Measurements from ENCODE around the gene KIAA2012. TPM values are rescaled to one million over a fixed set of nuclear protein-coding genes. Genes with fewer than 3 reads are reported as not detected.

Gene KIAA2012
- polyA plus RNA-seq, 3 donors = not detected

DNA sequence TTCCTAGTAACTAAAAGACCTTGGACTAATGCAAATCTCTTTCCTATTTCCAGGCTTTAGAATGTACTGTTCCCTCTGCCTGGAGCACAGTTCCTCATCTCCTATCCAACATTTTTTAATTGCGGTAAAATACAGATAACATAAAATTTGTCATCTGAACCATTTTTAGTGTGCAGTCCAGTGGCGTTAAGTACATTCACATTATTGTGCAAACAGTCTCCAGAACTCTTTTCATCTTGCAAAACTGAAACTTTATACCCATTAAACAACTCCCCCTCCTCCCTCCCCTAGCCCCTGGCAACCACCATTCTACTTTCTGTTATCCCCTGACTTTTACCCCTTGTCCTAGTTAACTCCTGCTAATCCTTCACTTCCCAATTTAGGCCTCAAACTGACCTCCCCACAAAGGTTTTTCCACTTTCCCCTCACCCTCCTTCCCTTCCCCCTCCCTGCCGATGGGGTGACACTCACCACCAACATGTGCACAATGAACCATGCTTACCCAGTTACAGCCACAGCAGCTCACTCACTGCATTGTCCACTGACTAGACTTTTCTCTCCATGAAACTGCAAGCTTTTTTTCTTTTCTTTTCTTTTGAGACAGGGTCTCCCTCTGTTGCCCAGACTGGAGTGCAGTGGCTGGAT, 54.8 kb downstream of the KIAA2012 start:
- H3K27me3 Mint-ChIP-seq (ENCODE audit: low read depth in 3 of 3) = peaks cover 0 to 5% (median 3%) of the 10 kb centered on the region in 3 donors
- H3K4me1 ChIP-seq (ENCODE audit: control insufficient read depth in 1 of 2, insufficient read depth in 2 of 2, low read length in 2 of 2) = no peaks in the 10 kb centered on the region
- DNase-seq = no peak

DNA sequence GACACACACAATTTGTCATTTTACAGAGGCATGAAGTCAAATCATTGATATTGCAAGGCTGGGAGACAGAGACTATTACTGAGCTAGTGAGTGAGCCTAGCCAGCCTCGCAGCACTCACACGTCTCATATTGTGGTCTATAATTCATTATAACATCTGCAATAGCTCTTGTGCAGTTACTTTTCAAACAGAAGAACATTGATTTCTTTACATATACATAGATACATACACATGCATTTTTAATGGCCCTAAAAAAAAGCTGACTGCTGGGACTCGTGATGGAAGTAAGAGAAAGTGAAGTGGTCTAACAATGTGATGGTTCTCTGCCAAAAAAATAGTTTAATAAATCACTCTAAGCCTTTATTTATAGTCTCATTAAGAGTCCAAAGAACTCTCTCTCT, 56.8 kb downstream of the KIAA2012 start:
- DNase-seq = no peak
- Mint-ChIP-seq H3K36me3 (no peaks in the 10 kb centered on the region), H3K27ac (no peak overlapping the region), H3K27me3 (ENCODE audit: low read depth in 3 of 3) (peaks cover 0 to 4% (median 3%) of the 10 kb centered on the region in 3 donors), H3K4me1 (no peaks in the 10 kb centered on the region), H3K4me3 (no peak overlapping the region), H3K9me3 (no peaks in the 10 kb centered on the region)
- WGBS (ENCODE audit: insufficient coverage) = no CpG with 5 or more reads among the region's 3 CpGs
- Histone ChIP-seq H3K79me2 (ENCODE audit: insufficient read depth, low read length) (no peaks in the 10 kb centered on the region), H2AFZ (ENCODE audit: insufficient read depth, low read depth, low read length, poor library complexity, severe bottlenecking) (no peak overlapping the region), H3K9ac (ENCODE audit: insufficient read depth, low read length, poor library complexity, severe bottlenecking) (no peak overlapping the region), H3K4me2 (replicated peaks; ENCODE audit: extremely low read depth, low read length, poor library complexity, severe bottlenecking) (no peak overlapping the region), H3K27ac (ENCODE audit: low read depth in 1 of 2, low read length in 2 of 2) (no peak overlapping the region), H4K20me1 (ENCODE audit: insufficient read depth, low read length) (no peaks in the 10 kb centered on the region), H3K4me3 (replicated peaks in 1 of 3; ENCODE audit: low read depth in 2 of 3, low read length in 3 of 3) (no peak overlapping the region), H3K9me3 (replicated peaks in 1 of 2; ENCODE audit: control insufficient read depth in 1 of 2, insufficient read depth in 1 of 2, low read length in 2 of 2) (no peaks in the 10 kb centered on the region), H3K36me3 (replicated peaks in 1 of 2; ENCODE audit: control insufficient read depth in 1 of 2, insufficient read depth in 2 of 2, low read length in 2 of 2) (no peaks in the 10 kb centered on the region), H3K27me3 (ENCODE audit: control insufficient read depth in 2 of 2, insufficient read depth in 2 of 2, low read length in 2 of 2) (no peaks in the 10 kb centered on the region), H3K4me1 (ENCODE audit: control insufficient read depth in 1 of 2, insufficient read depth in 2 of 2, low read length in 2 of 2) (no peaks in the 10 kb centered on the region)
- TF ChIP-seq, protein P1, sequence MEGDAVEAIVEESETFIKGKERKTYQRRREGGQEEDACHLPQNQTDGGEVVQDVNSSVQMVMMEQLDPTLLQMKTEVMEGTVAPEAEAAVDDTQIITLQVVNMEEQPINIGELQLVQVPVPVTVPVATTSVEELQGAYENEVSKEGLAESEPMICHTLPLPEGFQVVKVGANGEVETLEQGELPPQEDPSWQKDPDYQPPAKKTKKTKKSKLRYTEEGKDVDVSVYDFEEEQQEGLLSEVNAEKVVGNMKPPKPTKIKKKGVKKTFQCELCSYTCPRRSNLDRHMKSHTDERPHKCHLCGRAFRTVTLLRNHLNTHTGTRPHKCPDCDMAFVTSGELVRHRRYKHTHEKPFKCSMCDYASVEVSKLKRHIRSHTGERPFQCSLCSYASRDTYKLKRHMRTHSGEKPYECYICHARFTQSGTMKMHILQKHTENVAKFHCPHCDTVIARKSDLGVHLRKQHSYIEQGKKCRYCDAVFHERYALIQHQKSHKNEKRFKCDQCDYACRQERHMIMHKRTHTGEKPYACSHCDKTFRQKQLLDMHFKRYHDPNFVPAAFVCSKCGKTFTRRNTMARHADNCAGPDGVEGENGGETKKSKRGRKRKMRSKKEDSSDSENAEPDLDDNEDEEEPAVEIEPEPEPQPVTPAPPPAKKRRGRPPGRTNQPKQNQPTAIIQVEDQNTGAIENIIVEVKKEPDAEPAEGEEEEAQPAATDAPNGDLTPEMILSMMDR (IDR thresholded peaks at IDR 0.05) = no peak
- intact Hi-C loops (cut with micrococcal nuclease) = no loop called here

More for the DNA sequence above, 54.8 kb downstream of the KIAA2012 start:
- Histone ChIP-seq H3K9me3 (replicated peaks in 1 of 2; ENCODE audit: control insufficient read depth in 1 of 2, insufficient read depth in 1 of 2, low read length in 2 of 2) (no peaks in the 10 kb centered on the region), H3K4me3 (replicated peaks in 1 of 3; ENCODE audit: low read depth in 2 of 3, low read length in 3 of 3) (no peak overlapping the region), H3K9ac (ENCODE audit: insufficient read depth, low read length, poor library complexity, severe bottlenecking) (no peak overlapping the region), H3K27ac (ENCODE audit: low read depth in 1 of 2, low read length in 2 of 2) (no peak overlapping the region), H4K20me1 (ENCODE audit: insufficient read depth, low read length) (no peaks in the 10 kb centered on the region), H3K79me2 (ENCODE audit: insufficient read depth, low read length) (no peaks in the 10 kb centered on the region), H3K27me3 (ENCODE audit: control insufficient read depth in 2 of 2, insufficient read depth in 2 of 2, low read length in 2 of 2) (no peaks in the 10 kb centered on the region), H2AFZ (ENCODE audit: insufficient read depth, low read depth, low read length, poor library complexity, severe bottlenecking) (no peak overlapping the region), H3K36me3 (replicated peaks in 1 of 2; ENCODE audit: control insufficient read depth in 1 of 2, insufficient read depth in 2 of 2, low read length in 2 of 2) (no peaks in the 10 kb centered on the region), H3K4me2 (replicated peaks; ENCODE audit: extremely low read depth, low read length, poor library complexity, severe bottlenecking) (no peak overlapping the region)
- Mint-ChIP-seq H3K27ac (no peak overlapping the region), H3K36me3 (no peaks in the 10 kb centered on the region), H3K4me1 (no peaks in the 10 kb centered on the region), H3K4me3 (no peak overlapping the region), H3K9me3 (no peaks in the 10 kb centered on the region)
- TF ChIP-seq, protein P1 (IDR thresholded peaks at IDR 0.05) = no peak
- WGBS (ENCODE audit: insufficient coverage) = 63% methylated on average over 3 of the region's 3 CpGs
- intact Hi-C loops (cut with micrococcal nuclease) = no loop called here

All from CD14-positive monocyte (primary cell).